ENCODE measurements around the gene ARFGEF2.
"Not testable (repeated sequence)": the region's sequence is repeated elsewhere in the genome, so short reads cannot be mapped to it uniquely, and the experiment has no call there.

Gene ARFGEF2

DNA sequence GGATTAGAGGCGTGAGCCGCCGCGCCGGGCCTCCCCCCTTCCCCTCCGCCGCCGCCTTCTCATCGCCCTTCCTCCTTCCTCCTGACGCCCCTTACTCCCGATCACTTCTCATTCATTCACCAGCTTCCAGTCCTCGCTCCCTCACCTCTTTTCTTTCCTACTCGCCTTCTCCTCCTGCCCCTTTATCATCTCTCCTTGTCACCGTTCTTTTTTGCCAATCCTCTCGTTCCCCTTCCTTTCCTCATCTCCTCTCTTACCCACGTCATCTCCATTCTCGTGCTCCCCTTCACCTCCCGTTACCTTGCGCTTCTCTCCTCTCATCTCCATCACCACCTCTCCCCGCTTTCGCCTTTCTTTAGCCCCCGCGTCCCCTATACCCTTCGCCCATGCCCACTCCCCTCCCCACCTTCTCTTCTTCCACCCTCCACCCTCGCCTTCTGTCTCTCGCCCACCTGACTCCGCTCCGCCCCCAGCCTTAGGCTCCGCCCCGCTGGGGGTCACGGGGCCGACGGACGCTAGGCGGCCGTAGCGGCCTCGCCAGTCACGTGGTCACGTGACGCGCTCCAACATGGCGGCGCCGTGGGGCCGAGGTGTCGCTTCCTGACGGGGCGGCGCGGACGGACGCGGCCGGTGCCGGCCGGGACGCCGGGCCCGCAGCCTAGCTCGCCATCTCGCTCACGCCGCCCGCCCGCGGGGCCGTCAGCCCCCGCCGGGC is at the start of gene ARFGEF2:
Gene ARFGEF2, plus strand, starts transcription at position 544 of the 715 bp plus-strand sequence. CDS start 179 bp downstream, outside the sequence.
- in situ Hi-C loops (cut with MboI; ENCODE audit: low sequenced_read_pairs) = no loop called here

DNA sequence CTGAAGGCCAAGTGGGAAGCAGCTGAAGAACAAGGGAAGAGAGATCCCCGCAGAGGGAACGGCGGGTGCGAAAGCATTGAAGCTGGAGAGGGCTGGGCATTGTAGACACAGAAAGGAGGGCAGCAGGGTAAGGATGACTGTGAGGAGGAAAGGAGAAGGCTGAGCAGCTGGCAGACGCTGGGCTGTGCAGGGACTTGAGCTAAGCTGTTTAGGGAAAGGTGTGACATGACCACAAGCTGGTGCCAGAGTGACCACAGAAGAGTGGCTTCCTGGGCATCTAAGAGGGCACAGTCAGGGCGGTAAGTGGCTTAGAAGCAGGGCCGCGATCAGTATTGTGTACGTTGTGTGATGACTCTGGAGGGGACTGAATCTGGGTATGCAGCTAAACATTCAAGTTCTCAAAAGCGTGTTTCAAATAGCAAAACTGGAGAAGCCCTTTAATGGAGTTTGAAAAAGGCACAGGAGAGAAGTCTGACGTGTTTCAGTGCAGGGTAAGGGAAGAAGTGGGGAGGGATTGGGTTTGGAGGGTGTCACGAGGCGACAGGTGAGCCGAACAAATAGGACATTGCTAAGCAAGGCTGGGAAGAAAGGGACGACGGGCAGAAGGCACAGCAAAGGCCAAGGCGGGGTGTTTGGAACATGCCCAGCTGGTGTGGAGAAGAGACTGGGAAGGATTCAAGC is 46.1 kb upstream of the ARFGEF2 start:
- in situ Hi-C loops (cut with MboI; ENCODE audit: low sequenced_read_pairs) = no loop called here

DNA sequence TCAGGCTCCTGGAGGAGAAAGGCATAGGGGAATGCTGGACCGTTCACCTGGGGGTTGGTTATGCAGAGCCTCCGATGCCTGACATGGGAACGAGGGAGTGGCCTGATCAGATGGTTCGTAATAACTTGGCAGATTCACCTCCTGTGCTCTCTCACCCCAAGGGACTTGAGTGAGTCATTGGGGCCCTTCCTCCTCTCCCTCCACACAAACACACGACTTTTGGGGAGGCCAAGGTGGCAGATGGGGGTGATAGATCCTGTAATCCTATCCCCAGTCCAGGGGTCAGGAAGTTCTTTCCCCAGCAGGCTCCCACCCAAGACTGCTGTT is 45.6 kb upstream of the ARFGEF2 start:
- in situ Hi-C loops (cut with MboI; ENCODE audit: low sequenced_read_pairs) = no loop called here

DNA sequence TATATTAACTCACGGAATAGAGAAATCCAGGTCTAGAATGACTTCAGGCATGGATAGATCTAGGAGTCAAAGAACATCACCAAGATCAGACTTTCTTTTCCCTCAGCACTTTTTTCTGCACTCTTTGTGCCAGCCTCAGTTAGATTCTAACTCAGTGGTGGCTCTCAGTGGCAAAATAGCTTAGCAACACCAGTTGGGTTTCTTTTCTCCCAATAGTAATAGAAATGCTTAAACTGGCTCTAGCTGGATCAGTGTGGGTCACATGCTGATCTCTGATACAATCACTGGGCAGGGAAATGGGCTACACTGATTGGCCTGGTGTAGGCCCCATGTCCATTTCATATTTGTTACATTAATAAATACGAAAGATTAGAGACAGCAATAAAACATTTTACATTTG is 44.2 kb upstream of the ARFGEF2 start:
- in situ Hi-C loops (cut with MboI; ENCODE audit: low sequenced_read_pairs) = no loop called here

DNA sequence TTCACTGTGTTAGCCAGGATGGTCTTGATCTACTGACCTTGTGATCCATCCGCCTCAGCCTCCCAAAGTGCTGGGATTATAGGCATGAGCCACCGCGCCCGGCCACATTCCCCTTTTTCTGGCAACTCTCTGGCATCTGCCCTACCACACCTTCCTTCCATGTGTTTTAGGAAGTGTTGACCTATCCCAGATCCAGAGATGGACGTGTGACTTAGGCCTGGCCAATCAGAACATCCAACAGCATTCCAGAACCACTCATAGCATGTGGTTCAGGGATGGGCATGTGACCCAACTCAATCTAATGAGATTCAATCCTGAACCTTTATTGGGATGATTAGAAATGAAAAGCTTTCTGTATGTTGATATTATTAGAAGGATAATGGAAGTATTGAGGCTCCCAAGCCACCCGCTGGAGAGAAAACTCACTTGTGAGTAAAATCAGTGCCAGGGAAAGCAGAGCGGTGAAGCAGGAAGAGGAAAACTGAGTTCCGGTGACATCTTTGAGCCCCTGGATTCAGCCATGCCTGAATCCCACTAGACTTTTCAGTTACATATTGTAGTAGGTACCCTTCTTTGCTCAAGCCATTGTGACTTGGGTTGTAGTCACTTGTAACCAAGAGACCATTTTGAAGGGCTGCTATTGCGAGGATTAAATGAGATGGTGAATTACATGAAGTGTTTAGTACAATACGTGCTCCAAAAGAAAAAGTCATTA is 42.8 kb upstream of the ARFGEF2 start:
- in situ Hi-C loops (cut with MboI; ENCODE audit: low sequenced_read_pairs) = no loop called here

DNA sequence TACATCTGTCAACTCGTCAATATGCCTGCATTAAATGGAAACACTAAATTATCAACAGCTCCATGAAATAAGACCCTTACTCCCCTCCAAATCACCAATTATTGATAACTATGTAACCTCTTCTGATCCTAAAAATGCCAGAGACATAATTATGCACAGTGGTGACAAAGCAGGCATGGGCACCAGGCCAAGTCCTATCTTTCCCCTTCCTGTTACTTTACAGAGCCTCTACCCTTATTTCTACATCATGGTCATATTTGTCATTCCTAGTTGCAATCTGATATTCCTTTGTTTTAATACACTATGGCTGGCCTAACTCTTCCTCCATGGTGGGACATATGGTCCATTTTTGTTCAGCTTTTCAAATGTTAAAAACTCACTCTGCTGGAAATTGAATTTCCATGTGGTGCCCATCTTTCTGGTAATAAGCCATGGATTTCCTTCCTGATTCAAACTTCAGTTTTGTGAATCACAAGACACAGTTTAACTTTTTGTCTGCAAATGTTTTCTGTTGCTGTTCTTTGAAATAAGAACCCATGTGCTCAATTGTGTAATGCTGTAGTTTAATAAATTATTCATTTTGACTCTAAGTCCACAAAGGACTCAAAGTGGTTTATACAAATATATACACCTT is 41.8 kb upstream of the ARFGEF2 start:
- in situ Hi-C loops (cut with MboI; ENCODE audit: low sequenced_read_pairs) = no loop called here

DNA sequence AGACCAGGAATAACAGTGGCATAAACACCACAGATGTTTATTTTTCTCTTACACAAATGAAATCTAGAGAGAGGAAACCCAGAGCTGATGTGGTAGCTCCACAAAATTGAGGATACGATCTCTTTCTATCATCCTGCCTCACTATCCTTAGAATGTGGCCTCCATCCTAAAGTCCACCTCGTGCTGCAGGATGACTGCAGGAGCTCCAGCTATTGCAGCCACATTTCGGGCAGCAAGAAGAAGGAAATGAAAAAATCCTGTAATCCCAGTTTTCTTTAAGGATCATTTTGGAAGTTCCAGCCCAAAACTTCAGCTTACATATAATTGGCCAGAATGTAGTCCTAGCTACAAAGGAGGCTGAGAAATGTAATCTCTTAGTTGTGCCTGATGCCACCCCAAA is 41.2 kb upstream of the ARFGEF2 start:
- in situ Hi-C loops (cut with MboI; ENCODE audit: low sequenced_read_pairs) = no loop called here

DNA sequence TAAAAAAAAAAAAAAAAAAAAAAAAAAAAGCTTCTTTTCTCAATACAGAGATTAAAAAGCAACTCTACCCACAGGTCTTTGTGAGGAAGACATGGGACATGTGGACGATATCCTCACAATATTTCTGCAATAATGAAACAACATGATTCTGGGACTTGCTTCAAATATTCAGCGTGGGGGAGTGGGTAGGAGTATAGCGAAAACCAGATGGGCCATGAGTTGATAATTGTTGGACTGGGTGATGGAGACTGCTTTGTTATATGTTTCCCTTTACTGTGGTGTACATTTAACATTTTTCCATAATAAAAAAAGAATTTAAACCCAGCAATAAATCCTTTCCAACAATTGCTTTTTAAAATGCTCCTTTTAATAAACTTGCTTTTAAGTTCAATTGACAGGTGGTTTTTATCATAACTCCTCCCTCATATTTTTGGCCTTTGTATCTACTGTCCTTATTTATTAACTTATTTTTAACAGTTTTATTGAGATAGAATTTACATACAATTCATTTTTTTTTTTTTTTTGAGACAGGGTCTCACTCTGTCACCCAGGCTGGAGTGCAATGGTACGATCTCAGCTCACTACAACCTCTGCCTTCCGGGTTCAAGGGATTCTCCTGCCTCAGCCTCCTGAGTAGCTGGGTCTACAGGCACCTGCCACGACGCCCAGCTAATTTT is 40.4 kb upstream of the ARFGEF2 start:
- in situ Hi-C loops (cut with MboI; ENCODE audit: low sequenced_read_pairs) = no loop called here

DNA sequence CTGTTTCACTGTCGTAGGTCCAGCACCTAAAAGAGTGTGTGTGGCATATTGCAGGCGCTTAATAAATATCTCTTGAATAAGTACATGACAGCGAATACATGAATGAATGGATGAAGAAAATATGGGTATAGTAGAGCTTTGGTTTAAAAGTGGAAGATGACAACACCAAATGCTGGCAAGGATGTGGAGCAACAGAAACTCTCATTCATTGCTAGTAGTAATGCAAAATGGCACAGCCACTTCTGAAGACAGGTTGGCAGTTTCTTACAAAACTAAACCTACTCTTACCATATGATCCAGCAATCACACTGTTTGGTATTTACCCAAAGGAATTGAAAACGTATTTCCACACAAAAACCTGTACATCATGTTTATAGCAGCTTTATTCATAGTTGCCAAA is 36.3 kb upstream of the ARFGEF2 start:
- in situ Hi-C loops (cut with MboI; ENCODE audit: low sequenced_read_pairs) = no loop called here

DNA sequence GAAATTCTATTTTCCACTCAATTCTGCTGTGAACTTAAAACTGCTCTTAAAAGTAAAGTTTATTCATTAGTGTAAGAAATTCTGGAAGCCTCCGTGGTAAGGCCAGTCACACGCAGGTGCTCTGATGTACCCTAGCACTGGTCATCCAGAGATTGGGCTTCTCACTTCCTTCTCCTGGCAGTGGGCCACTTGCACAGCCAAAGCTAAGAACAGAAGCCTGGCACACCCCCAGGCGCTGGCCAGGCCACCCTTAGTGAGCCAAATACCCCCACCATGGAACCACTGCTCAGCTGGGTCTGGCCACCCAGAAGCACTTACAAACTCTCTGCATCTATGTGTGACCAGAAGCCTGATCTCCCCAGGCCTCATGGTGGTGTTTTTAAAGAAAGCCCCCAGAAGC is 35.3 kb upstream of the ARFGEF2 start:
- in situ Hi-C loops (cut with MboI; ENCODE audit: low sequenced_read_pairs) = no loop called here

DNA sequence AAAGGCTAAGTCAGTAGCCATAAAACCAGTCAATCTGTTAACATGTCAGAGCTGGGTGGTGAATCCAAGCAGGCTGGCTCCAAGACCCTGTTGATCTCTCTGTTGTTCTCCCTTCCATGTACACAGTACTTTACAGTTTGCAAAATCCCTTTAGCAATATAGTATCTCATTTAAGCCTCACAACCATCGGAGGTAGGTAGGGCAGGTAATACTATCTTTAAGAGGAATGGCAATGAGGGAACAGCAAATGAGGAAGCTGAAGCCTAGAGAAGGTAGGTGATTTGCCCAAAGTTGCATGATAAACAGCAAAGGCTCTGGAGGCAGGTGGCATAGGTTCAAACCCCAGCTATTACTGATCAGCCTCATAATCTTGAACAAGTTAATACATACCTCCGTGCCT is 34.7 kb upstream of the ARFGEF2 start:
- in situ Hi-C loops (cut with MboI; ENCODE audit: low sequenced_read_pairs) = no loop called here

DNA sequence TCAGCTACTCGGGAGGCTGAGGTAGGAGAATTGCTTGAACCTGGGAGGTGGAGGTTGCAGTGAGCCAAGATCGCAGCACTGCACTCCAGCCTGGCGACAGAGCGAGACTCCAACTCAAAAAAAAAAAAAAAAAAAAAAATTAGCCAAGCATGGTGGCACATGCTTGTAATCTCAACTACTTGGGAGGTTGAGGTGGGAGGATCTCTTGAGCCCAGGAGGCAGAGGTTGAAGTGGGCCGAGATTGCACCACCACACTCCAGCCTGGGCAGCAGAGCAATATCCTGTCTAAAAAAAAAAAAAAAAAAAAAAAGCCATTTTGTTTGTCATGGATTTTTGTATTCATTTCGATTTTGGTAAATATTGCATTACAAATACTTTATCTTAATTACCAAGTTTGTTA is 33.0 kb upstream of the ARFGEF2 start:
- in situ Hi-C loops (cut with MboI; ENCODE audit: low sequenced_read_pairs) = not testable (repeated sequence)

DNA sequence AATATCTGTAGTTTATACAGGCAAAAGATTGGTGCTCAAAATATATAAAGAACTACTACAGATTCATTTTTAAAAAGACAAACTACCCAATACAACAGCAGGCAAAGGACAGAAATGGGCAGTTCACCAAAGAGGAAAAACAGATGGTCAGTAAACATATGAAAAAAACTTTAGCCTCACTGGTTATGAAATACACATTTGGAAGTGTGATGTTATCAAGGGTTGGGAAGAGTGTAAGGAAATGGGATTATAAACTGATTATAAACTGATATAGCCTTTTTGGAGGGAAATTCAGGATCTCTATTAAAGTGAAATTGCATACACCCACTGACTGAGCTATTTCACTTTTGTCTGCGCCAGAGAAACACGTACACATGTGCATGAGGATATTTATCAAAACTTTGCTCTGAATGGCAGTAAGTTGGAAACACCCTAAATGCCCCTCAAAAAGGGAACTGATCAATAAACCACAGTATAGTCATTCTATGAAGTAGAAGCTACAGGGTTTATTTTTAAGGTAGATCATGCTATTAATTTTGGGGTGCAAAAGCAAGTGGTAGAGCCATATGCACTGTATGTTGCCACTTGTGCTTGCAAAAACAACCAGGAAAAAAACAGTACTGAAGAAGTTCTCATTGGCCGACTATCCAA is 32.2 kb upstream of the ARFGEF2 start:
- in situ Hi-C loops (cut with MboI; ENCODE audit: low sequenced_read_pairs) = no loop called here

DNA sequence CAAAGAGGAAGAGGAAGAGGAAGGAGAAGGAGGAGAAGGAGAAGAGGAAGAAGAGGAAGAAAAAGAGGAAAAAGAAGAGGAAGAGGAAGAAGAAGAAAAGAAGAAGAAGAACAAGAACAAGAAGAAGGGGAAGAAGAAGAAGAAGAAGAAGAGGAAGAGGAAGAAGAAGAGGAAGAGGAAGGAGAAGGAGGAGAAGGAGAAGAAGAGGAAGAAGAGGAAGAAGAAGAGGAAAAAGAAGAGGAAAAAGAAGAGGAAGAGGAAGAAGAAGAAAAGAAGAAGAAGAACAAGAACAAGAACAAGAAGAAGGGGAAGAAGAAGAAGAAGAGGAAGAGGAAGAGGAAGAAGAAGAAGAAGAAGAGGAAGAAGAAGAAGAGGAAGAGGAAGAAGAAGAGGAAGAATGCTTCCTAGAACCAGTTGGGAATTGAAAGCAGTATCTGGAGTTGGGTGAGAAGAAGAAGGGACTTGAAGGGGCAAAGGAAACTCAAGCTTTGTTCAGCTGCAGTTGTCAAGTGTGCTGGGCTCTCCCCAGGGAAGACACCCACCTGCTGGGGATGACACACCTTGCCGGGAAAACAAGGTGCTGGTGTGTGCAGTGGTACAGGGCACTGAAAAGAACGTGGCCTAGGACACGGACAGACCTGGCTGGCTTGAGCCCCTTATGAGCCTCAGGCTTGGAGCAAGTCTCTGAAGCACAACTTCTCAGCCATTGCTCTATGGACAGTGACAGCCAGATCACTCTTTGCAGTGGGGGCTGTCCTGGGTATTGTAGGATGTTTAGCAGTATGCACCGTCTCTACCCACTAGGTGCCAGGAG is 30.1 kb upstream of the ARFGEF2 start:
- in situ Hi-C loops (cut with MboI; ENCODE audit: low sequenced_read_pairs) = no loop called here

DNA sequence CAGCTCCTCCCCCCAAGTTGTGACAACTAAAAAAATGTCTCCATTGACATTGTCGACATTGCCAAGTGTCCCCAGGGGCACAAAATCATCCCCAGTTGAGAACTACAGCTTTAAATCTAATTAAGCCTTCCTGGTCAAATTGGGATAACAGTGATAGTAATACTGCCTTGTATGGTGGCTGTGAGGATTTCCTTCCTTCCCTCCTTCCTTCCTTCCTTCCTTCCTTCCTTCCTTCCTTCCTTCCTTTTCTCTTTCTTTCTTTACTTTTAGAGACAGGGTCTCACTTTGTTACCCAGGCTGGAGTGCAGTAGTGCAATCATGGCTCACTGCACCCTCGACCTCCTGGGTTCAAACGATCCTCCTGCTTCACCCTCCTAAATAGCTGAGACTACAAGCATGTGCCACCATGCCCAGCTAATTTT is 29.5 kb upstream of the ARFGEF2 start:
- in situ Hi-C loops (cut with MboI; ENCODE audit: low sequenced_read_pairs) = no loop called here

DNA sequence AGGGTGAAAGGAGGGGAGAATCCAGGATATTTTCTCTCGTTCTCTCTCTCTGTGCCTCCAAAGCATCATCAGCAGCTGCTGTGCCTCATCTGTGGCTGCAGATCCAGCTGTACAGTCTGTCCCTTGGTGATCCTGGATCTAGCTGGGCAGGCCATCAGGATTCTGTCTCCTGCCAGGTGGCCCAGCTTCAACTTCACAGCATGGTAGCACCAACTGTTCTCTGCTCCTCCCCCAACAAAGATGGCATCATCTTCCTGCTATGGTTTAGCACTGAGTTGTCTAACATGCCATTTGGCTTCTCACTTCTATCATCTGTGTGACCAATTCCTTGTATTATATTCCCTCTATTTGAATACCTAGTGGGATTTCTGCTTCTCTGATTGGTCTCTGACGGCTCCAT is 28.6 kb upstream of the ARFGEF2 start:
- in situ Hi-C loops (cut with MboI; ENCODE audit: low sequenced_read_pairs) = no loop called here

DNA sequence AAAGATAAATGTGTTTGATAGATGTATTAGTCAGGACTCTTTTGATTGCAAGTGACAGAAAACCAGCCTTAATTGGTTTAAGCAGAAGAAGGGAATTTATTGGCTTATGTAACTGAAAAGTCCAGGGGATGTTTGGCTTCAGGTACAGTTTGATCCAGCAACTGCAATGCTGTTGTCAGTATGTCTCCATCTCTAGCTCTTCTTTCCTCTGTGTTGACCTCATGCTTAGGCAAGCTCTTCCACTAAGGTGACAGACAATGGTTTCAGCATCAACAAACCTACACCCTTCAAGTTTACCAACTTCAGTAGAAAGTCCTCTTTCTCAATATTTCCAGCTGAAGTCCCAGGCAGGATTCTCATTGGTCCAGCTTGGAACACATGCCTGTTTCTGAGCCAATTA is 28.1 kb upstream of the ARFGEF2 start:
- in situ Hi-C loops (cut with MboI; ENCODE audit: low sequenced_read_pairs) = no loop called here

DNA sequence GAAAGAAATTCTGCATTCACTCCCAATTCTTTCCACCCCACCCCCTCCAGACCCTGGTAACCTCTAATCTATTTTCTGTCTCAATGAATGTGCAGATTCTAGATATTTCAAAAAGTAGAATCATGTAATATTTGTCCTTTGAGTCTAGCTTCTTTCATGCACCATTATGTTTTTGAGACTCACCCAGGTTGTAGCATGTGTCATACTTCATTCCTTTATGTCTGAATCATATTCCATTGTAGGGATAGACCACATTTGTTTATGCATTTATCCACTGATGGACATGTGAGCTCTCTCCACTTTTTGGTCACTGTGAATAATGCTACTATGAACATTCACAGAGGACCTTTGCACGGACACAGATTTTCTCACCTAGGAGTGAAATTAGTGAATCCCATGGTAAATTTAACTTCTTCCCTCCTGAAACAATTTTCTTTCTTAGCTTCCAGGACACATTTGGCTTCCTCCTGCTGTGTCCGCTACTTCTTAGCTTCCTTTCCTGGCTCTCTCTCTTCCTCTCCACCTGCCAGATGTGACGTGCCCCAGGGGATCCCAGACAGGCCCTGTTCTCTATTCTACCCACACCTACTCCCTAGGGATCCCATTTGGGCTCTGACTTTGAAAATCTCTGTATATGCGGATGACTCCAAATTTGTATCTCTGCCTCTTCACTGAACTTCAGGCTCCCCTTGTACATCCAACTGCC is 24.1 kb upstream of the ARFGEF2 start:
- in situ Hi-C loops (cut with MboI; ENCODE audit: low sequenced_read_pairs) = no loop called here

DNA sequence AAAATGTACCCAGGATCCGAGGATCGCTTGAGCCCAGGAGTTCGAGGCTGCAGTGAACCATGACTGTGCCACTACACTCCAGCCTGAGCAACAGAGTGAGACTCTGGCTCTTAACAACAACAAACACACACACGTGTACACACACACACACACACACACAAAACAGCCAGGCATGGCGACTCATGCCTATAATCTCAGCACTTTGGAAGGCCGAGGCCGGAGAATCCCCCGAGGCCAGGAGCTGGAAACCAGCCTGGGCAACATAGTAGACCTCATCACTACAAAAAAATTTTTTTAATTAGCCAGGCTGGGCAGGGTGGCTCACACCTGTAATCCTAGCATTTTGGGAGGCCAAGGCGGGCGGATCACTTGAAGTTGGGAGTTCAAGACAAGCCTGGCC is 23.3 kb upstream of the ARFGEF2 start:
- in situ Hi-C loops (cut with MboI; ENCODE audit: low sequenced_read_pairs) = no loop called here
